ENCODE measurements around the gene GGT6. TPM values are rescaled to one million over a fixed set of nuclear protein-coding genes. Genes with fewer than 3 reads are reported as not detected.

The GGT6 gene
- total and polyA plus RNA-seq, 2 of the 13 experiments (the other 11 are each of a cell fraction or from before 2014, with no cell fraction given), result 0.16 to 0.80 TPM

- TF ChIP-seq FIP1L1 (IDR thresholded peaks at IDR 0.05; ENCODE audit: borderline replicate concordance, insufficient read depth, low read depth, low read length) (no peak), RFXANK (CRISPR knock-in tag; IDR thresholded peaks at IDR 0.05) (no peak)
These were observed 6.4 kb upstream of the GGT6 start (continued) for GRCh38 chr17:4566785-4567184.

GRCh38 chr17:4565209-4566141, 5.1 kb upstream of the GGT6 start:
- FAIRE-seq (peak; percentile 93), ATAC-seq (peak; percentile 77), DNase-seq (ENCODE audit: low spot score) (peak; percentile 83)
- Histone ChIP-seq H3K4me3 (replicated peaks in 1 of 3; ENCODE audit: insufficient read depth in 1 of 3, low read depth in 2 of 3, low read length in 3 of 3) (0 out of 6 replicates have a peak overlapping the region, but pooled peaks of 1 of the 3 experiments have one; percentile 4), H3K9ac (ENCODE audit: insufficient read depth, low read depth, low read length) (peak overlapping the region; percentile 17; the same call in 1 of the 2 replicates), H3K27ac (ENCODE audit: extremely low read length, insufficient read depth, low read length) (no peak overlapping the region), H3K4me2 (ENCODE audit: low read depth, low read length) (peak overlapping the region; percentile 61), H3K9me3 (ENCODE audit: low read length) (no peaks in the 10 kb centered on the region), H3K4me1 (ENCODE audit: insufficient read depth, low read length) (peaks cover 64% of the 10 kb centered on the region), H3K27me3 (ENCODE audit: control insufficient read depth in 1 of 2, insufficient read depth in 2 of 2, low read length in 2 of 2) (no peaks in the 10 kb centered on the region), H2AFZ (ENCODE audit: low read length) (no peak overlapping the region), H4K20me1 (ENCODE audit: insufficient read depth, low read length) (no peaks in the 10 kb centered on the region), H3K79me2 (ENCODE audit: insufficient read depth, low read length) (no peaks in the 10 kb centered on the region), H3K36me3 (replicated peaks in 1 of 2; ENCODE audit: control insufficient read depth in 1 of 2, insufficient read depth in 2 of 2, low read length in 2 of 2) (no peaks in the 10 kb centered on the region)
- POLR2A ChIA-PET, result interaction anchor here (3.3 kb wide), 1 partner anchor 12 kb away, joined by 18 read pairs; no protein-coding TSS in a partner anchor
- in situ Hi-C loops (cut with HindIII; ENCODE audit: extremely low pct_ligation_motif_present, low pct_unique_long_range_greater_than_20kb) (loop anchor here (5.0 kb wide), 1 partner anchor 57 kb away; no protein-coding TSS in a partner anchor), intact Hi-C loops (cut with micrococcal nuclease; ENCODE audit: unreplicated experiment) (loop anchor here (1.0 to 10.0 kb wide), 3 partner anchors 17 to 319 kb away; no protein-coding TSS in a partner anchor)
- BruUV-seq (replicated peaks), result no TSS peak
- CTCF ChIA-PET (ENCODE audit: low intra/inter-chr PET ratio, low total read pairs), result interaction anchor here (1.0 to 5.0 kb wide), 3 partner anchors 18 to 59 kb away, joined by 3 to 70 read pairs (median 13); partner anchors contain the start of gene SMTNL2
- WGBS (ENCODE audit: low lambda C conversion rate), result 22% methylated on average over 16 of the region's 16 CpGs
- TF ChIP-seq THRA (CRISPR knock-in tag; IDR thresholded peaks at IDR 0.05; ENCODE audit: borderline replicate concordance) (0 out of 2 replicates have a peak, but pooled peaks have one; percentile 35), MED8 (CRISPR knock-in tag; IDR thresholded peaks at IDR 0.05; ENCODE audit: insufficient replicate concordance) (no peak), USF2 (IDR thresholded peaks at IDR 0.05; ENCODE audit: low read depth, low read length) (0 out of 2 replicates have a peak, but pooled peaks have one; percentile 21), USF2 (CRISPR knock-in tag; IDR thresholded peaks at IDR 0.05; ENCODE audit: borderline replicate concordance) (0 out of 2 replicates have a peak, but pooled peaks have one; percentile 14), RARA (CRISPR knock-in tag; IDR thresholded peaks at IDR 0.05) (0 out of 2 replicates have a peak, but pooled peaks have one; percentile 45), ARNTL (CRISPR knock-in tag; IDR thresholded peaks at IDR 0.05) (0 out of 2 replicates have a peak, but pooled peaks have one; percentile 26), MAX (IDR thresholded peaks at IDR 0.05) (peak; percentile 88), GPN1 (CRISPR knock-in tag; IDR thresholded peaks at IDR 0.05; ENCODE audit: borderline replicate concordance) (no peak), TGIF2 (CRISPR knock-in tag; IDR thresholded peaks at IDR 0.05) (0 out of 2 replicates have a peak, but pooled peaks have one; percentile 14), STAG1 (CRISPR knock-in tag; IDR thresholded peaks at IDR 0.05) (peak; percentile 64), ZNF317 (CRISPR knock-in tag; IDR thresholded peaks at IDR 0.05) (0 out of 2 replicates have a peak, but pooled peaks have one; percentile 28), HDAC2 (CRISPR knock-in tag; IDR thresholded peaks at IDR 0.05) (0 out of 2 replicates have a peak, but pooled peaks have one; percentile 43), ZNF772 (CRISPR knock-in tag; IDR thresholded peaks at IDR 0.05) (0 out of 2 replicates have a peak, but pooled peaks have one; percentile 41), HNF4A (CRISPR knock-in tag; IDR thresholded peaks at IDR 0.05) (peak; percentile 62; the same call in 1 of the 2 replicates), ZNF350 (CRISPR knock-in tag; IDR thresholded peaks at IDR 0.05; ENCODE audit: borderline replicate concordance, low read depth) (no peak), KDM2A (CRISPR knock-in tag; IDR thresholded peaks at IDR 0.05; ENCODE audit: borderline replicate concordance, low read depth) (peak; percentile 67; the same call in 1 of the 2 replicates)
